Measurements from ENCODE around the gene ATF3. TPM values are rescaled to one million over a fixed set of nuclear protein-coding genes. Genes with fewer than 3 reads are reported as not detected.

Gene ATF3, protein sequence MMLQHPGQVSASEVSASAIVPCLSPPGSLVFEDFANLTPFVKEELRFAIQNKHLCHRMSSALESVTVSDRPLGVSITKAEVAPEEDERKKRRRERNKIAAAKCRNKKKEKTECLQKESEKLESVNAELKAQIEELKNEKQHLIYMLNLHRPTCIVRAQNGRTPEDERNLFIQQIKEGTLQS
- total RNA-seq, result 3.1 TPM

GRCh38 chr1:212608392-212608958 is at the start of gene ATF3:
ATF3 (plus strand) TSS chr1:212608761; CDS start chr1:212615022, 6,261 bp downstream.
- DNase-seq, result peak; percentile 99

DNA sequence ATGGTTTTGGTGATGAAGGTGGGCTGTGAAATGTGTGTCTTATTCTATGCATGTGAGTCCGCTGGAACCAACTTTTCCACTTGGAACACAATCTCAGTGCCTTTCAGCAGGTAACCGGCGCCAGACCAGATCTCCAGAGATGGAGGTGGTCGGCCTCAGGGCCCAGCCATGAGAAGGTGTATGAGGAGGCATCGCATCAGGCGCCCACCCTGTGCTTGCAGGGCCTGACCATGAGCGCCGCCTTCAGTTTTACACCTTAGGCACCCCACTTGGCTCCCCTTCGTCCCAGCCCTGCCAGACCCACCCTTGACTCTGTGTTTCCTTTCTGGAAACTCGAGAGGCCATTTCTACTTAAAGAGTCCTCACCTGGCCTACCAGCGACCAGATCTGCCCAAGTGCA is 48.6 kb upstream of the ATF3 start:
- no peak for DNase-seq

DNA sequence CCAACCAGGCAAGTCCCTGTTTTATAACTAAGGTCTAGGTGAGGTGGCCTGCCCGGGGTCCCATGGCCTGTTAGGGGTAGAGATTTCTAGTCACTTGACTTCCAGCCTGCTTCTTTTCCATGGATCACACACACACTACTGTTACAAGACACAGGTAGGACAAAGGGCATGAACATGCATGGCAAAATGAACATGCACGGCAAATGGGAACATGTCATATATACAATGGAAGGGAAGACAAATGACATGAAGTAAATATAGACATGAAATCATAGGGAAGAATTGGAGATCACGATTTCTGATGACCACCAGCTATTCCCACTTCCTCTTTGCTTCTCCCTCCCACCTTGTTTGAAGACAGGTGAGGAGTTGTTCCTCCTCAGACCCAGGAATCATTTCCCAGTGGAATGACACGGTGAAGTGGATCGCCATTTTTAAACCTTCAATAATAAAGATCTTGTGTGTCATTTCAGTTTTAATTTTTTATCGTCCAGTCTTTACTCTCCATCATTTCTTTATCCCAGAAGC is 47.6 kb upstream of the ATF3 start:
- no peak for DNase-seq

DNA sequence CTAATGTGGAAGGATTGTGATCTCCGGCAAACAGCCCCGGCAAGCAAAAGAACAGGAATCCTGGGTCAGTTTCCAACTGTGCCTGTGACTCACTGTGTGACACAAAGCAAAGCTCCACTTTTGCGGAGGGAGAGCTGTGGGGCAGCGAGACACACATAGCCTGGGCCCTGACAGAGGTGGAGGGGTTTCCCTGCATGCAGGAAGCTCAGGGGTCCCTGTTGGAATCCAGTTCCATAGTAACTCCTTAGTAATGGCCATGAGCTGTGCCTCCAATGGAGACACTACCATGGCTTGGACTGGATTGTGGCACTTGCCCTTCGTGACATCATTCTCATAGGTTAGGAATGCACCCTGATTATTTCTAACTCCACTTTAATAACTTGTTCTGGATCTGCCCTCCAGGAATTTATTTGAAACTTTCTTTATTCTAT is 47.0 kb upstream of the ATF3 start:
- DNase-seq, result no peak

GRCh38 chr1:212562771-212563170 is 45.8 kb upstream of the ATF3 start:
- no peak for DNase-seq

GRCh38 chr1:212565079-212565478 is 43.5 kb upstream of the ATF3 start:
- DNase-seq, result no peak

GRCh38 chr1:212565571-212566305 is 42.8 kb upstream of the ATF3 start:
- no peak for DNase-seq

- DNase-seq, result peak; percentile 27
These were observed 41.8 kb upstream of the ATF3 start for GRCh38 chr1:212566522-212567479.

DNA sequence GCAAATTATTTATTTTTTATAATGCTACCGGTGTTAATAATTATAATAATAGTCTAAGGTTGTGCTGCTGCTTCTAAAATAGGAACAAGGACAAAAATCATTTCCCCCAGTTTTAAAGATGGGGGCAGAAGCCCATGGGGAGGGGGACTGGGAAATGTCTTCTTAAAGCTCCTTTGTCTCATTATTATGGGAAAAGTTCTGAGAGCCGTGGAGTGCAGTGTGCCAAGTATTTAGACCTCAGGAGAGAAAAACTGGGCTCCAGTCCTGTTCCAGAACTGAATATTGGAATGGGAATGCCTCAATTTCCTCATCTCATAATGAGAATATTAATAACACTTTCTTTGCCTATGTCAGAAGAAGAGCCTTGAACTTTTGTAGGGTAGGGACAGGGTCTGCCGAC is 40.9 kb upstream of the ATF3 start:
- DNase-seq, result no peak

- no peak for DNase-seq
These were observed 39.5 kb upstream of the ATF3 start for GRCh38 chr1:212568978-212569537.

- no peak for DNase-seq
These were observed 33.8 kb upstream of the ATF3 start for GRCh38 chr1:212574732-212575131.

GRCh38 chr1:212575333-212575732 is 33.2 kb upstream of the ATF3 start:
- DNase-seq, result no peak

DNA sequence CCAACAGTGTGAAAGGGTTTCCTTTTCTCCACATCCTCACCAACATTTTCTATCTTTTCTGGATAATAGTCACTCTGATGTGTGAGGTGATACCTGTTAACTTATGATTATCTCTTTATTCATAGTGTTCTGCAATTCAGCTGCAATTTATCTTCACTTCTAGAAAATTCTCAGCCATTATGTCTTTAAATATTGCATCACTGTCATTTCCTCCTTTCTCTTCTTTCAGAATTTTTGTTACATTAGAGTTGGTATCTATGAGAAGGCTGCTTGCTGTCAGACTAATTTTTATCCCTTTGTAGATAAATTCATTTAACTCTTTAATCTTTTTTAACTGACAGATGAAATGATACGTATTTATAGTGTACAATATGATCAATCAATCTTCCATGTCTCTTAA is 30.5 kb upstream of the ATF3 start:
- no peak for DNase-seq

DNA sequence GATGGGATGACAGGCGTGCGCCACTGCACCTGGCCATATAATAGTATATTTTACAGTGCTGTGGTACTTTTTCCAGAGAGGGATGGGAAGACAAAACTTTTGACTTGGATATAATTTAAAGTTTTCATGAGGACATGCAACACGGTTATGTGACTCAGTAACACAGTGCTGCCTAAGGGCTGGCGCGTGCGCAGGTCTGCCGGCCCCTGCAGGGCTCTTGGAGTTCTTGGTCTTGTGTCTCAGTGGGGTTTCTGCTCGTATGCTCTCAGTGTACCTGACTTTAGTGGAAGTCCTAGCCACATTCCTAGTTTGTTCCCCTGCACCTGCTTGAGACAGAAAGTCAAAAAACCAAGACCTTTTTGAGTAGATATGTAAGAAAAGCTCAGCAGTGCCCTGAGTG is 27.5 kb upstream of the ATF3 start:
- DNase-seq, result no peak

DNA sequence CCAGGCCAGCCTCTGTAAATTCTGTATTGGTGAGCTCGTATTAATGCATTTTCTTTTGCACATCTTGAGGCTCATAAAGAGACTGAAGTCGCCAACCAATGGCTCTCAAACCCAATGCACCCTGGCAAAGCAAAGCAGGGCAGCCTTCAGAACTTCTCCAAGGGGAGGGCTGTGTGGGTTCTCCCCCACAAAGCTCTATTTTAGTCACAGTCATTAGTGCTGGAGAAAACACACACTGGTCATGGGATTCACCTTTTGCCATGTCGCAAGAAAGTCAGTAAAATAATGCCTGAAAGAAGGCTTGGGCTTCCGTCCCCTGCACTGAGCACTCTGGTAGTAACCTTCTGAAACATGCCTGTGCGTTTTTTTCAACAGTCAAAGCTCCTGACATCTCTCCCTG is 26.3 kb upstream of the ATF3 start:
- no peak for DNase-seq

DNA sequence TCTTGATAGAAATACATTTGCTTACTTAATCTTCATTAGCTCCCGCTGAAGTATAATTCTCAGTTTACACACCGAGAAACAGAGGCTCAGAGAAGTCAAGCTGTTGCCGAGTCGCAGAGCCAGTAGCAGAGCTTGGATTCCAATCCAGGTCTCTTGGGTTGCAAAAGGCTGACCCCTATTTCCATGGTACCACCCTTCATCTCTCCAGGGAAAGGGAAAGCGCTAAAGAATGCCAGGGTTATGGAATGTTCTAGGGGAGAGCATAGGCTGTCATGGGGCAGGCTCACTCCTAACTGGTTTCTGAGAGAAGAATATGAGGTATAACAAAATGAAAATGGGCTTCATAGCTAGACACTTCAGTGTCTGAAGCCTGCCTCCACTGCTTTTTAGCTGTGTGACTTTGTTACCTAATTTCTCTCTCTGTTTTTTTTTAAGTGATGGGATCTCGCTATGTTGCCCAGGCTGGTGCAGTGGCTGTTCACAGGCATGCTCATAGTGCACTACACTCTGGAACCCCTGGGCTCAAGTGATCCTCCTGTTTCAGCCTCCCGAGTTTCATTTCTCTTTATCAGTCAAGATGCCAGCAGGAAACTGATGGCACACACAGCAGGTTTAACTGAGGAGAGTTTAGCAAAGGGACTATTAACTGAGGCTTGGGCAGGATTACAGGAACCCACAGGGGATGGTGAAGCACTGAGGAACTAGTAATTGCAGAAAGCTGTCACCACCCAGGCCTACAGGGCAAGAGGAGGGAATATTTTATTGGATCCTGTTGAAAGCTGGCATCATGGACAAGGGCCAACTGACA is 25.5 kb upstream of the ATF3 start:
- DNase-seq, result no peak

DNA sequence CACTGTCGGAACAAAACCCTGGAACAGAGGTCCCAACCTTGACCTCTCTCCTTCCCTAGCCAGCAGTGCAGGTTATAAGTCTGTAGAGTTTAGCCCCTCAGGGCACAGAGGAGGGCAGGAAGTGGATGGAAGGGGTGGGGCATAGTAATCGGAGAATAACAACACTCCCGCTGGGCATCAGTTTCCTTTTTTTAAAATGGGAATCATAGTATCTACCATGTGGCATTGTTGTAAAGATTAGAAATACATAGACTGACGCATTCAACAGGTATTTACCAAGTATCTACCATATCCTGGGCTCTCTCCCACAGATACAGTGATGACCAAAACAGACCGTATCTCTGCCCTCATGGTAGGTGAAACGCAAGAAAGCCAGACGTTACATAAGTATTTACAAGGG is 24.9 kb upstream of the ATF3 start:
- no peak for DNase-seq

DNA sequence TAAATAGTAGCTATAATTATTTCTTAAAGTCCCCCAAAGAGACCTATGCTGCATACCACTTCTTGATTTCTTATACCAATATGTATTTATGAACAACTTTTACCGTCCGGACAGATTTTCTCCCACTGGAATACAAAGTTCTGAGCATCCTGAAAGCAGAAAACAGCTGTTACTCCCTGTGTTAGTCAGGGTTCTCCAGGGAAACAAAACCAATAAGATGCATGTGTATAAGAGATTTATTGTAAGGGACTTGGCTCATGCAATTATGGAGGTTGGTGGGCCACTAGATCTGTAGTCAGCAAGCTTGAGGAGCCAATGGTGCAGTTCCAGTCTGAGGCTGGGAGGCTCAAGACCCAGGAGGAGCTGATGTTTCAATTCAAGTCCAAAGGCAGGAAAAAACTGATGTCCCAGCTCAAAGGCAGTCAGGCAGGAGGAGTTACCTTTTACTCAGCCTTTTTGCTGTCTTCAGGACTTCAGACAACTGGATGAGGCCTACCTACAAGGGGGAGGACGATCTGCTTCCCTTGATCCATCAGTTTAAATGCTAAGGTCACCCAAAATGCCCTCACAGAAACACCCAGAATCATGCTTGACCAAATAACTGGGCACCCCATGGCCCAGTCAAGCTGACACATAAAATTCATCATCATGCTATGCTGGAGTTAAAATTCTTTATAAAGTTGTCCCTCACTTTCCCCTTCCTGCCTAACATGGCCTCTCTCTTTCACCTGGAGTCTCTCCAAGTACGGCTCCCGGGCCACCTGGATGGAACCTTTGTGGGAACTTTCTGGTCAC is 24.3 kb upstream of the ATF3 start:
- DNase-seq, result no peak

DNA sequence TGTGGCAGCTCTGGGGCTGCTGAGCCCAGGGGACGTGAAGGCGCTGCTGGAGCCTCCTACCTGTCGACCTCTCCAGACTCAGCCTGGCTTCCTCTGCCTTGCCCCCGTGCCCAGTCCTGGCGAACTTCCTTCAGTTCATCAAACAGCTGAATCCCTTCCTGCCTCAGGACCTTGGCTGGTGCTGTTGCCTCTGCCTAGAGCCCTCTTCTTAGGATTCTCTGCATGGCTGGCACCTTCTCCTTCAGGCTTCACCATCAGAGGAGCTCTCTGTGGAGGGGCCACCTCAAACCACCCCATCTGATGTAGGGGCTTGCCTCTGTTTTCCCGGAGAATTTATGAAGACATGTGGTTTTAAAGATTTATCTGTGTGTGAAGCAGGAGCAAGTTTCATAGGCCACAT is 23.4 kb upstream of the ATF3 start:
- DNase-seq, result no peak

All from occipital lobe (tissue), 2 donors.